Stomach (tissue), 9 donors: ENCODE data around the gene FTO. TPM values are rescaled to one million over a fixed set of nuclear protein-coding genes. Genes with fewer than 3 reads are reported as not detected.

ENCODE experiments used
- DNase-seq, 2 donors: peaks; one replicate each; pipeline versions ENCODE4 v3.0.0 to v3.0.0-alpha.2; 2013 to 2019
- H3K27ac ChIP-seq, 5 donors: fragments of 200-600 bp in 4 of 5; sonication (generic) in 4 of 5; one replicate each; pipeline ENCODE4 v1.5.1; 2013 to 2019; ENCODE audit warnings: mild to moderate bottlenecking in 1 of 5, moderate library complexity in 1 of 5
- H3K27me3 ChIP-seq, 3 donors: fragments of 200-600 bp; sonication (generic); one replicate each; pipeline ENCODE4 v1.5.1; 2017 to 2019; ENCODE audit warnings: mixed run types in 1 of 3
- H3K36me3 ChIP-seq, 4 donors: fragments of 200-600 bp; sonication (generic); 1 replicate in 3 of 4; 2 replicates in 1 of 4; pipeline ENCODE4 v1.5.1; 2016 to 2019
- H3K4me1 ChIP-seq, 4 donors: fragments of 200-600 bp; sonication (generic); one replicate each; pipeline ENCODE4 v1.5.1; 2016 to 2019
- H3K4me3 ChIP-seq, 4 donors: fragments of 200-600 bp; sonication (generic) in 3 of 4; one replicate each; pipeline ENCODE4 v1.5.1; 2016 to 2019; ENCODE audit warnings: mild to moderate bottlenecking in 1 of 4
- H3K9me3 ChIP-seq, 4 donors: fragments of 200-600 bp; sonication (generic); one replicate each; pipeline ENCODE4 v1.5.1; 2016 to 2019
- CTCF ChIP-seq, 7 experiments: fragments of 450-650 bp in 4 of 7; fragments of 200-600 bp in 3 of 7; sonication (generic) in 3 of 7; IDR thresholded peaks; one replicate each; pipeline ENCODE4 v1.5.1; 2016 to 2019; ENCODE audit warnings: antibody characterized with exemption in 7 of 7, control low read depth in 2 of 7, mild to moderate bottlenecking in 1 of 7
- EP300 ChIP-seq: sonication (generic); formaldehyde crosslinking; IDR thresholded peaks from one replicate; pipeline ENCODE4 v1.6.1; 2017; ENCODE audit warnings: antibody characterized with exemption
- POLR2A ChIP-seq, 4 donors: fragments of 450-650 bp; IDR thresholded peaks; one replicate each; pipeline ENCODE4 v1.6.1; 2016; ENCODE audit warnings: antibody characterized with exemption in 4 of 4, control low read depth in 2 of 4, mild to moderate bottlenecking in 1 of 4, moderate library complexity in 1 of 4
- POLR2AphosphoS5 ChIP-seq, 3 donors: sonication (generic); formaldehyde crosslinking; IDR thresholded peaks; one replicate each; pipeline ENCODE4 v1.6.1; 2016; ENCODE audit warnings: antibody characterized with exemption in 3 of 3
- whole genome bisulfite sequencing, 5 donors: extraction: QIAGEN DNeasy Blood & Tissue Kit in 3 of 5; methylation state at CpG; one replicate each; pipeline versions ENCODE4 v1.1.5 to v1.1.7; 2013 to 2018; 5-methylcytosine and 5-hydroxymethylcytosine counted together
- intact Hi-C: fragments of 100-400 bp; cut with DNase I; formaldehyde crosslinking; loops from one replicate; pipeline ENCODE4 v1.15.1; 2023; ENCODE audit warnings: low total_unique reads
- polyA plus RNA-seq, 3 donors: library from polyadenylated mRNA; stranded (reverse); fragments of 200-250 nt; gene quantifications; one replicate each; pipeline ENCODE4 v1.2.3, GENCODE V29; 2013
- total RNA-seq, 5 donors: library from RNA; depleted of rRNA; stranded (reverse); fragments of >200 nt; gene quantifications; one replicate each; pipeline versions ENCODE4 v1.1.0 to v1.2.3, GENCODE V29; 2014 to 2016
- donor health status: healthy with polysubstance abuse.
- donor health status: Bipolar disorder and iron deficiency.
- donor health status: healthy.

FTO gene
- total and polyA plus RNA-seq, 8 donors = 9.3 to 88.7 (median 24.6) TPM

- Histone ChIP-seq H3K4me3 (no peak overlapping the region), H3K27ac (no peak overlapping the region), H3K27me3 (no peaks in the 10 kb centered on the region), H3K9me3 (no peaks in the 10 kb centered on the region), H3K36me3 (peaks cover 0 to 11% (median 0%) of the 10 kb centered on the region in 4 donors), H3K4me1 (peaks cover 0 to 19% (median 2%) of the 10 kb centered on the region in 4 donors)
- intact Hi-C loops = no loop called here
- no peak for DNase-seq
- 66 to 72% (median 71%) methylated on average over 3 of the region's 3 CpGs for WGBS, 5 donors
- TF ChIP-seq POLR2A (IDR thresholded peaks at IDR 0.05) (no peak), EP300 (no peak), POLR2AphosphoS5 (IDR thresholded peaks at IDR 0.05) (no peak), CTCF (IDR thresholded peaks at IDR 0.05) (no peak)
These were observed 132.7 kb downstream of the FTO start for GRCh38 chr16:53836680-53837079.

GRCh38 chr16:53837426-53837825, 133.5 kb downstream of the FTO start:
- no peaks in the 10 kb centered on the region for H3K9me3 ChIP-seq
- H3K36me3 ChIP-seq = peaks cover 0 to 11% (median 0%) of the 10 kb centered on the region in 4 donors
- WGBS, 5 donors = 74 to 88% (median 83%) methylated on average over 7 of the region's 7 CpGs
- no peak for TF ChIP-seq EP300
- TF ChIP-seq POLR2A (IDR thresholded peaks at IDR 0.05) = no peak
- no peak for TF ChIP-seq POLR2AphosphoS5 (IDR thresholded peaks at IDR 0.05)
- TF ChIP-seq CTCF (IDR thresholded peaks at IDR 0.05) = no peak
- DNase-seq = no peak
- peaks cover 0 to 19% (median 2%) of the 10 kb centered on the region in 4 donors for H3K4me1 ChIP-seq
- no peak overlapping the region for H3K27ac ChIP-seq
- no peaks in the 10 kb centered on the region for H3K27me3 ChIP-seq
- intact Hi-C loops = no loop called here
- no peak overlapping the region for H3K4me3 ChIP-seq

- Histone ChIP-seq H3K4me3 (no peak overlapping the region), H3K9me3 (no peaks in the 10 kb centered on the region), H3K36me3 (peaks cover 0 to under 1% (median 0%) of the 10 kb centered on the region in 4 donors), H3K27ac (no peak overlapping the region), H3K4me1 (peaks cover 0 to 19% (median 2%) of the 10 kb centered on the region in 4 donors), H3K27me3 (no peaks in the 10 kb centered on the region)
- intact Hi-C loops = no loop called here
- no peak for DNase-seq
- WGBS, 5 donors = 88 to 96% (median 93%) methylated on average over 2 of the region's 2 CpGs
- TF ChIP-seq CTCF (IDR thresholded peaks at IDR 0.05) (no peak), POLR2A (IDR thresholded peaks at IDR 0.05) (no peak), EP300 (no peak), POLR2AphosphoS5 (IDR thresholded peaks at IDR 0.05) (no peak)
These were observed 135.2 kb downstream of the FTO start for GRCh38 chr16:53839150-53839549.

GRCh38 chr16:53840456-53840855, 136.5 kb downstream of the FTO start:
- WGBS, 5 donors = 41 to 79% (median 62%) methylated on average over 4 of the region's 4 CpGs
- Histone ChIP-seq H3K4me3 (no peak overlapping the region), H3K9me3 (no peaks in the 10 kb centered on the region), H3K27ac (no peak overlapping the region), H3K27me3 (no peaks in the 10 kb centered on the region), H3K36me3 (peaks cover 0 to 11% (median 5%) of the 10 kb centered on the region in 4 donors), H3K4me1 (peaks cover 0 to 19% (median 2%) of the 10 kb centered on the region in 4 donors)
- intact Hi-C loops = no loop called here
- no peak for DNase-seq
- no peak for TF ChIP-seq POLR2AphosphoS5 (IDR thresholded peaks at IDR 0.05)
- TF ChIP-seq EP300 = no peak
- TF ChIP-seq CTCF (IDR thresholded peaks at IDR 0.05) = no peak
- no peak for TF ChIP-seq POLR2A (IDR thresholded peaks at IDR 0.05)
